ENCODE data around the gene GNG2.

GNG2 gene

DNA sequence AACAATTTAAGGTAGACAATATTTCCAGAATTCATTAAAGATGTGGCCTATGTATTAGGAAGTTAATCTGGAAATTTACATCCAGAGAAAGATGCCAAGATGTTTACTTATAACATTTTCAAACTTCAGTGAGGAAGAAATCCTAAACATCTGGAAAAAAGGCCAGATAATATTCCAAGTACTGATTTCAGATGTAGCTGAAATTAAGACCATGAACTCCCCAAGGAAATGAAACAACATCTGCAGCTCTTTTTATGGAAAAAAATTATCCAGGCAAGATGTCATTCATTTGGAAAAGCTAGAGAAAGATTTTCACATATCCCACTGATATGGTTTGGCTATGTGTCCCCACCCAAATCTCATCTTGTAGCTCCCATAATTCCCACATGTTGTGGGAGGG, 35.0 kb downstream of the GNG2 start:
- DNase-seq = no peak

DNA sequence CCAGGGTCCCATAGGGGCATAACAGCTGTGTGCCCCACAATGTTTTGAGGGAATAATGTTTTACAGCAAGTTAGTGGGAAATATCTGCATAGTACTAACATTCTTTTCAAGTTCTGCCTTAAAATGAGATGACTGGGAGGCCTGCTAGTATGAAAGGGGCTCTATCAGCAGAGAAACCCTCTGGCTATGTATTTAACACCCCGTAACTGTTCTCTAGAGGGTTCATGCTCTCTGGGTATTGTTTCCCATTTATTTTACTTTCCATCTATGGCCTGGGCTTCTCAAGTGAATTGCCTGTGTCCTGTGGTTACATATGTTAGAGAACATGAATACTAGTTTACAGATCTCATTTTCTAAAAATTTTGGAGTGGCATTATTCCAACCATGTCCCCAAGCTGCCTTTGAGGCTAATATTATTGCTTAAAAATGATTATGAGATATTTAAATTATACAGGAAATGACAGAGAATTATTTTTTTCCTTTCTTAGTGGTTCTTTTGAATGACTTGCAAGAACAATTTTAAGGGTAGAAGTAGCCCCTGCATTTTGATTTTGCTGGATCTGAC, 37.5 kb downstream of the GNG2 start:
- DNase-seq = no peak

DNA sequence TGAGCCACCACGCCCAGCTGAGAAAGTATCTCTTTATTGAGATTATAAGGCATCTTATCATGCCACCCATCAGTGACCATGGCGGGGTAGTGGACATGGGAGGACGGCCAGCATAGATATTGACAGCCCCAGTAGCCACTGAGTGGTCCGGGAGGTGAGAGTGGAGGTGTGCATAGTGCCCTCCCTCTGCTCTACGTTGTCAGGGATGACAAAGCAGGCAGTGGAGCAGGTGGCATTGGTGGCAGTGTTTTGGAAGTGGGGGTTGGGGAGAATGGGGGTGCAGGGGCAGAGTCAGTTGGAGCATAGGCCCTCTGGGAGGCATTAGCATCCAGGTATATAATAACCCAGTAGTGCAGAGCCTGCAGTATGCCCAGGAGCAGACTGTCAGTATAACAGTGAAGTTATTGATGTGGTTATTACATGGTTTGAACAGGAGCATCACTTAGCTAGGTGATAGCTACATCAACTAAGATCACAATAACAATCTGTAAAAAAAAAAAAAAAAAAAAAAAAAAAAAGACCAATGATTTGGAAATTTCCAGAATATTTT, 41.1 kb downstream of the GNG2 start:
- no peak for DNase-seq

GRCh38 chr14:51905656-51906121, 45.3 kb downstream of the GNG2 start:
- peak; percentile 85 for DNase-seq

- DNase-seq = no peak
Observed at GRCh38 chr14:51908086-51908485, 47.7 kb downstream of the GNG2 start.

DNA sequence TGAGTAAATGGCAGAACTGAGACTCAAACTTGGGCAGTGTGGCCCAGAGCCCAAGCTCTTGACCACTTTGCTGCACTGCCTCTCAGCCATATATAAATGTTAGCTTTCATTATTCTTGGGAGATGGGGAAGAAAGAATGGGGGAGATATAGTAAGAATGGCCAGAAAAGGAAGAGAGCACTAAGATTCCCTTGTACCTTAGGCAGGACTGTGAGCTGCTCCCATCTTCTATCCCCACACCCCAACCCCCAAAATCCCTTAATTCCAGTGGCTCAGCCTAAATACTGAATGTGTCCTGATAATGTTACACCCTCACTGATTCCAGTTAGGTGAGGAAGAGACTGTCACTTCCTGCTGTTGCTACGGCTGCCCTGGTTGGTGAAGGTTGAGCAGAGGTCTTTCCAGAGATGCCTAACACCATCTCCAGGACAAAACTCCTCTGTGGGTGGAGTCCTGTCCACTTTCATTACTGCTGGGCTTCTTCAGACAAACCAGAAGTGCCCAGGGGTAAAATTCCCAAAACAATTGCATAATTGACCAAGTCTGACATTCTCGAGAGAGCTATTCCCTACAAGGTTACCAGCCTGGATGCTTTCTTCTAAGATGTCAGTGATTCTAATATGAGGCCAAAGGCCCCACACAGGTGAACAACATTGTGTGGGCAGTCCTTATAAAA, 51.8 kb downstream of the GNG2 start:
- no peak for DNase-seq

GRCh38 chr14:51914310-51914709, 53.9 kb downstream of the GNG2 start:
- DNase-seq = no peak

DNA sequence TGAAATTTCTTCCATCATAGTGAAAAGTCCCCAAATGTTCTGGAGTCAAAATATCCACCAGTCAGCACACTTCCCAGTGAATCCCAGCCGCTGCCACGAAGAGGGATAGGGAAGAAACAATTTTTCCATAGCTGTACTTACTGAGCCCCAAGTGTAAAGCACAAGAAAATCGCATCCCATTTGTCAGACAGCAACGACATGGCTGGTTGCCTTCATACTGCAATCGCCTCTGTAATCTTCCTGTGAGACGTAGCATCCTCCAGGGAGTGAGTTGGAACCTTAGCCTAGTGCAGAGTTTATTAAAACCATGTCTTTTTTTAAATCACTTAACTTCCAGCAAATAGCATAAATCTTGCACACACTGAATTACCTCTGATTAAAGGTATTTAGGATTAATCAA, 56.8 kb downstream of the GNG2 start:
- DNase-seq = no peak

DNA sequence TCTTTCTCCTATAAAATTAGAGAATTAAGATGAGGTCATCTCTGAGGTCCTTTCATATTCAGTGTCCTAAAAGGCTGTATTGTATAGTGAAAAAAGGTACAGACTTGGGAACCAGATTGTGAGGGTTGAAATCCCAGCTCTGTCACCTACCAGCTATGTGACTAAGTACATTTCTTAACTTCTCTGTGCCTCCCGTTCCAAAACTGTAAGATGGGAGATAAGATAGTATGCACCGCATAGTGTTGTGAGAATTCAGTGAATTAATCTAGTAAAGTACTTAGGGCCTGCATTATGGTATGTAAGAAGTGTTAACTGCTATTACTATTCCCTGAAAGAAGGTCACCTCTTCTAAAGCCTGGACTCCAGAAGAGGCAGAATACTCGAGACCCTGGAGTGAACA, 60.6 kb downstream of the GNG2 start:
- no peak for DNase-seq

- DNase-seq = no peak
Observed at GRCh38 chr14:51922624-51923023, 62.2 kb downstream of the GNG2 start.

GRCh38 chr14:51924600-51924999, 64.2 kb downstream of the GNG2 start:
- no peak for DNase-seq

- no peak for DNase-seq
Observed at GRCh38 chr14:51925980-51926379, 65.6 kb downstream of the GNG2 start.

DNA sequence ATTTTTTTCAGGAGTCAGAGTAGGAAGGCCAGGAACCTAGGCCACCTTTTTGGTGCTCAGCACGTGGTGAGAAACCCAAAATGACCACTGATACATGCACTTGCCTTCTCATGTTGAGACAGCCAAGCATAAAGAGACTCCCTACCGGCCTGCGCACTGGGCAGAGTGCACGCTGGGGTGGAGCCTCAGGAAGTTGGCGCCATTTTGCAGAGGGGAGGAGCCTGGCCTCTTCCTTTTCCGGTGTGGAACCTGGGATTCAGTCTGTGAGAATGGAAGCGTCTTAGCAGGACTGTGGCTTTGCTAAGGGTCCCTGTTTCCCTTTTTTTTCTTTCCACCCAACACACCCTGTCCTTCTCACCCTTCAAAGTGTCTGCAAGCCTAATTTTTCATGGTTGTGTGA, 66.0 kb downstream of the GNG2 start:
- no peak for DNase-seq

DNA sequence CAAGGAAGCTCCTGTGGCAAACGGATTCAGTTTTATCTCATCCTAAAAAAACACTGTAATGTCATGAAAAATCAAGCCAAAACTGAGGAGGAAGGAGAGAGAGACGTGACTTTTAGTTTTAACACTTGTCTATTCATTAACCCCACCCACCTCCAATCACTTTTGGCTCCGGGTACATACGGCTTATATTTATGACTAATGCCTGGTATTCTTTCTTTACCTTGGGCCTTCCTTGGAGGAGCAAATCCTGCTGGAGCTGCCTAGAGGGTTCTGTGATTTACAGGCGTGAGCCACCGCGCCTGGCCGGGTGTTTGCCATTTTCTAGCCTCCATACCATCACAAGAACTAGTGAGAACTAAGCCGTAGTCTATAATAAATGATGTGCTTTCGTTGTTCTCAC, 68.2 kb downstream of the GNG2 start:
- no peak for DNase-seq

DNA sequence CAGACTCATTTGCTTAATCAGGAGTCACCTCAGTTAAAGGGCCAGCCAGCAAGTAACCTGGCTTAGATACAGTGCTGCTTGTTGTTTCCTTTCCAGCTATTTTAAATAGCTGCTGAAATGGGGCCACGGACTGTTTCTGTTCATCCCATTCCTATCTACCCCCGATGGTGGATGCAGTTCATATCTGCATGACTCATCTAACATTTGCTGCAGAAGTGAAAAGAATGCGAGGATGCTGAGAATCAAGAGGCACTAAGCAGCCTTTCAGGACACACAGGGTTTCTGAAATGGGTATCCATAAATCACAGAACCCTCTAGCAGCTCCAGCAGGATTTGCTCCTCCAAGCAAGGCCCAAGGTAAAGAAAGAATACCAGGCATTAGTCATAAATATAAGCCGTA, 68.8 kb downstream of the GNG2 start:
- DNase-seq = peak; percentile 86

DNA sequence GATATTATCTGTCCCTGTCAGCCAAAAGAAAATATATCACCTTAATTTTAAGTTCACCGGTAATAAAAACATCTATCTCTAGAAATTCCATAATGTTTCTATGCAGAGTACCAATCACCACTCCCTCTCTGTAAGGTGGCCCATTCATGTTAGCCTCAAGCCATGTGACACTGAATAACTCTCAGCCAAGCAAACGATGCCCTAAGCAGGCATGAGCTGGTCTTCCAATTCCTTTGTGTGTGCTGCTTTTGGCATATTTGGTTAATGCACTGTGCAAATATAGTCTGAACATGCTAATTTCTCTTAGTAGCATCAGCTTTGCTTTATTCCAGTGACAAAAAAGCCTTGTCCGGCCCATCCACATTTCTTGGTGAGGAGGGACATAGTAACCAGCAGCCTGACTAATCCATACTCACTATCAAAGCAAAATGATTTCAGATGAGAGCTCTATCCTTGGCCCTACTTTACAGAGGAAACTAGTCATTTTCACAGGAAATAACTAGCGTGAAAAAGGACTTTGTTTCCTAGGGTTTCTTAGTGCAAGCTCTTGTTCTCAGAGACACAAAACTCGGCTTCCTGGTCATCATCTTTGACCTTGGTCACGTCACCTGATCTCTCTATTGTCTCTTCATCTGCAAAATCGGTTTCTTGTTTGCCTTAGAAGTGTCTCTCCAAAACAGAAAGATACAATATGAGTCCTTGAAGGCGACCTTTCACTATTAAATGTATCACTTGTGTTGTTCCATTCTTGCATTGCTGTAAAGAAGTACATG, 69.7 kb downstream of the GNG2 start:
- DNase-seq = no peak

DNA sequence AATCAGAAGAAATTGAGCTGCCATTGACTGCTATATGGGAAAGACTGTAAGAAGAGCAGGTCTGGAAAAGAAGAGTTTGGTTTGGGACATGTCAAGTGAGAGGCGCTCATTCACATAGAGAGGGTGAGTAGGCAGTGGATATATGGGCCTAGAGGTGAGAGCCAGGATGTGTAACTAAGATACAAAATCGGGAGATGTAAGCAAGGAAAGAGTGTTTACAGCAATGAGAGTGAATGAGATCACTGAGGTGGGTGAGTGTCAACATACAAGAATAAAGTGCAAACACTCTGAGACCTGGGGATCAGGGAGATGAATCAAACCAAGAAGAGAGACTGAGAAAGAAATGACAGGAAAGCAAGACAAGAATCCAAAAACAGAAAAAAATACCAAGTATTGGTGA, 70.9 kb downstream of the GNG2 start:
- no peak for DNase-seq

GRCh38 chr14:51933191-51933590, 72.8 kb downstream of the GNG2 start:
- DNase-seq = no peak

- no peak for DNase-seq
Observed at GRCh38 chr14:51938137-51938536, 77.7 kb downstream of the GNG2 start.

DNA sequence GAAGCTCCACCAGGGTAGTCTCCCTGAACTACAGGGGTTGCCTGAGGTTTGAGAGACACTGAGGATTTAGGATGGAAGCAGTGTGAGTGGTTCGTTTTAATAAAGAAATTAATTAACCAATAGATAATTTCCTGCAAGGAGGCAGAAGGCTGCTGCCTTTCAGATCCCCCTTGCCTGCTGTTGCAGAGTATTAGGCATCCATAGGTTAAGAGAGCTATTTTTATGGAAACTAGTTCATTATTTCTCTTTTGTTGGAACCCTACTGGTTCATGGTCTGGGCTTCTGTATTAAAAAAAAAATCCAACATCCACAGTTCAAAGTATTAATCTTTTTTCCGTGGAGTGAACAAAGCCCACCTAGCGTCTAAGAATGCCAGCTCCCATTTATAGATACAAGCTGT, 78.4 kb downstream of the GNG2 start:
- DNase-seq = no peak

DNA sequence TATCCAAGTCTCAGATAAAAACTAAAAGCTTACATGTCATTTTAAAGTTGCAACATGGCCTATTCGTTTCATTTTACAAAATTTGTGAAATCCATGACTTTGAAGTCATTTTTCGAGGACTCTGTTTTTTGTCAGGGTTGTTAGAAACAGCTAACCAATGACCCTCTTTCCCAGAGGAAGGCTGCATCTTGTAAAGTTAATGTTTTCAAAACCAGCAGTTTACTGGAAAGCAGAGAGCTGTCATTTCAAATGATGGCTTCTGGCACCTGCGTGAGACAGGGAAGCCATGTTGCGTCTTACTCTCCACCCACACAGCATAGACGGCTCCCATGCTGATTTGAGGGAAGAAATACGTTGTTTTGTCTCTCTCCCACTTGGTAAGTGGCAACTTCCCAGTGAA, 78.8 kb downstream of the GNG2 start:
- no peak for DNase-seq

- DNase-seq = peak; percentile 20
Observed at GRCh38 chr14:51939755-51940301, 79.4 kb downstream of the GNG2 start.

- no peak for DNase-seq
Observed at GRCh38 chr14:51942971-51943370, 82.6 kb downstream of the GNG2 start.

DNA sequence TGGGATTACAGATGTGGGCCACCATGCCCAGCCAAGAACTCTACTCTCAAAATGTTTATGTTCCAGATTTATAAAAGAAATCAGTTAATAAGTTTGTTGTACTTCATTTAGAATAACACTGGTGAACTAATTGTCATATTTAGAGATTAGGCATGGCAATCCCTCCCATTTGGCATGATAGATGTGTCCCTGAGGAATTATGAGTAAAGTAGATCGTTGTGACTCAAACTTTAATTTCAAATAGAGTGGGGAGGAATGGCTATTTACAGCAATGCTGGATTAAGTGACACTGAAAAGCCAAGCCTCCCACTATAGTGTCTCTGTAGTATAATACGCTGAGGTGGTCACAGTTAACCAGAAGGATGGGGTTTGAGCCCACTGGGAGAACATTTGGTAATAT, 89.6 kb downstream of the GNG2 start:
- DNase-seq = peak; percentile 14
